ES-I3 (cell line): Measurements from ENCODE around the gene SLIT3.

ENCODE experiments used
- H3K36me3 ChIP-seq: 2 replicates; pipeline ENCODE4 v1.6.1; 2013; ENCODE audit warnings: mild to moderate bottlenecking, low read length, control low read depth, moderate library complexity; ENCODE audit not compliant: insufficient read depth
- H3K4me1 ChIP-seq: 2 replicates; pipeline ENCODE4 v1.6.1; 2013; ENCODE audit warnings: mild to moderate bottlenecking, control low read depth, low read length; ENCODE audit not compliant: insufficient read depth
- H3K9ac ChIP-seq: 2 replicates; pipeline ENCODE4 v1.6.1; 2013; ENCODE audit warnings: low read depth, mild to moderate bottlenecking, low read length, moderate library complexity
- H3K9me3 ChIP-seq: 2 replicates; pipeline ENCODE4 v1.6.1; 2013; ENCODE audit warnings: mild to moderate bottlenecking, low read length, moderate library complexity; ENCODE audit not compliant: control insufficient read depth, insufficient read depth

Gene SLIT3

GRCh38 chr5:168853972-168854371, 447.0 kb downstream of the SLIT3 start:
- no peak overlapping the region for H3K9ac ChIP-seq

DNA sequence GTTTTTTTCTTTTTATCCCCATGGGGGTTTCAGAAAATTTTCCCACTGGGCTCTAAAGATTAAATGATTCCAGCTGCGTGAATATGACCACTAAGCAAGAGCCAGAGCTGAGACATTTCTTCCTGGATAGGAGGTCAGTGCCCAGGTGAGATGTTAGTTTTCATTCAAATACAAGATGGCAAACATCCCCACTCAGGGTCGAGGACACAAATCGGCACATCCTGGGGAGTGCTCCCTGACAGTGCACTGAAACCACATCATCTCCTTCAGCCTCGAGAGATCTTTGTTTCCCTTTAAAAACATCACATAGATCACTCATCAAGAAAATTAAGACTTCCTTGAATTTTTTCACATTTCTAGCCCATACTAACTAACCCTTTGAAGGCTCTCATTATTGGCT, 448.6 kb downstream of the SLIT3 start:
- Histone ChIP-seq H3K9ac (no peak overlapping the region), H3K4me1 (no peaks in the 10 kb centered on the region), H3K9me3 (no peaks in the 10 kb centered on the region), H3K36me3 (no peaks in the 10 kb centered on the region)

More at GRCh38 chr5:168853972-168854371, 447.0 kb downstream of the SLIT3 start:
- Histone ChIP-seq H3K36me3 (no peaks in the 10 kb centered on the region), H3K9me3 (no peaks in the 10 kb centered on the region), H3K4me1 (no peaks in the 10 kb centered on the region)

GRCh38 chr5:168851902-168852321, 449.0 kb downstream of the SLIT3 start:
- no peaks in the 10 kb centered on the region for H3K4me1 ChIP-seq
- H3K9ac ChIP-seq = no peak overlapping the region
- no peaks in the 10 kb centered on the region for H3K9me3 ChIP-seq
- H3K36me3 ChIP-seq = no peaks in the 10 kb centered on the region

GRCh38 chr5:168850683-168851082, 450.3 kb downstream of the SLIT3 start:
- Histone ChIP-seq H3K9me3 (no peaks in the 10 kb centered on the region), H3K9ac (no peak overlapping the region), H3K4me1 (no peaks in the 10 kb centered on the region), H3K36me3 (no peaks in the 10 kb centered on the region)

DNA sequence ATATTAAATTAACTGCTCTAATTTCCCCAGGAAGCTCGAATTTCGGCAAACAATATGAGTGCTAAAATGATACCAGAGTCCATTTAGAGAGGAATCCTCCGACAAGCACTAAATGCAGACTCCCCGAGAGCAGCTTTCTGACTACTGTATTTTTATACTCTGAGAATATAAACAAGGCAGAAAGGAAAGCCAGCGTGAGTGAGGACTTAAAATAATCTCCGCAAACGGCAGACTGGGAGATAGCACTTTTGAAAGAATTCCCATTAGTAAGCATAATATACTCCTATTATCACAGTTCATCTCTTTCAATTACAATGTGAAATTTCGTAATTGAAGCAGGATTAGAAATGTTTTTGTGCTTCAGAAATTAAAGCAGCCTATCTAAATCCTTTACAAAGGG, 452.4 kb downstream of the SLIT3 start:
- Histone ChIP-seq H3K9me3 (no peaks in the 10 kb centered on the region), H3K4me1 (no peaks in the 10 kb centered on the region), H3K9ac (no peak overlapping the region), H3K36me3 (no peaks in the 10 kb centered on the region)

DNA sequence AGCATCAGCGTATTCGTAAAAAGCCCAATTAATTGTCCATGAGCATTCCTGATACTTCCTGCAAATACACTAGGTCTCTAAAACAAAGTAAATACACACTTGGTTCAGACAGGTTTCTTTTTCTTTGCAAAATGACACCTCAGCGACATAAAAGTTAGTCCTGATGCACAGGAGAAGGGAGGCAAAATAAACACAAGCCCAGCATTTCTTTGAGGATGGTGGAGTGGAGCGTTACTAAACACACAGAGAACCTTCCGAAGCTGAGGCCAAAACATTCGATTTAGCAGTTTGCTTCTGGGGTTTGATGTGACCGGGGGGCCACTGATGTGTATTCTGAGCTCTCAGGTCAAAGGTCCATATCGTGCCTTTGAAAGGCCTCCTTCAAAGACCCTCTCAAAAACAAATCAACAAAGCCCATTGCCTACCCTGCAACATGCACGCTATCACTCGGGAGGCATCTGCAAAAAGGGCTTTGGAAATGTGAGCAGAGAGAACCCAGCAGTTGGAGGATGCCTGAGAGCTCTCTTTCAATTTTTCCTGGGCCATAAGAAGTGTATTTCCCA, 453.3 kb downstream of the SLIT3 start:
- Histone ChIP-seq H3K36me3 (no peaks in the 10 kb centered on the region), H3K9me3 (no peaks in the 10 kb centered on the region), H3K9ac (no peak overlapping the region), H3K4me1 (no peaks in the 10 kb centered on the region)

- no peaks in the 10 kb centered on the region for H3K4me1 ChIP-seq
- H3K36me3 ChIP-seq = no peaks in the 10 kb centered on the region
- H3K9me3 ChIP-seq = no peaks in the 10 kb centered on the region
- no peak overlapping the region for H3K9ac ChIP-seq
Observed at GRCh38 chr5:168844922-168845296, 456.0 kb downstream of the SLIT3 start.

GRCh38 chr5:168844016-168844921, 456.7 kb downstream of the SLIT3 start:
- Histone ChIP-seq H3K9ac (no peak overlapping the region), H3K36me3 (no peaks in the 10 kb centered on the region), H3K9me3 (no peaks in the 10 kb centered on the region), H3K4me1 (no peaks in the 10 kb centered on the region)

DNA sequence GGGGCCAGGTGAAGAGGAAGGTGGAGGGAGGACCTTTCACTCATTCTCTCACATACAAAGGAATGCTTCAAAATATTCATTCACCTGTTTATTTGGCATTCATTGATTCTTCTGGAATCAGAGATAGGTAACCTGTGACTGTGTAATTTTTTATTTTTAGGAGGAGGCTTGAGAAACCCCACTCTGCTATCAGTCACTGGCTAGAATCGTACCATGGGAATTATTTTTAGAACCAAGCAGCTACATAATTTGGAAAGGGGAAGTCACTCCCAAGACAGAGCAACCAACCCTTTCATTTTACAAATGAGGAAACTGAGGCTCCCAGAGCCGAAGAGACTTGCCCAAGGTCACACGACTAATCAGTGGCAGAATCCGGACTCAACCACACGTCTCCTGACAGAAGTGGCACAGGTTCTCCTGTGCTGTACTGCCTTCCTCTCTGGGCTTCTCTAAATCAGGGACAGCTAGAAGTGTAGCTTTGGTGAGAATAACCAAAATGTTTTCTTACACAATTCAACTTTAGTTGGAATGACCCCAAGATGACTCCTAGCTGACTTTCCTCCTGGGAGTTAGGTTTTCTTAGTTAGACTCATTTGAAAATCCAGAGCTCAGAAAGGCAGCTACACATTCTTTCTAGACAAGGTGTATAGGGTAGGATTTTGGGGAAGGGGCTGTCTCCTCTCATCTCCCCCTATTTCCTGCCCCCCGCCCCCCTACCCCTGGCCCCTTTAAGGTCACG, 457.5 kb downstream of the SLIT3 start:
- H3K4me1 ChIP-seq = no peaks in the 10 kb centered on the region
- no peaks in the 10 kb centered on the region for H3K36me3 ChIP-seq
- H3K9ac ChIP-seq = no peak overlapping the region
- no peaks in the 10 kb centered on the region for H3K9me3 ChIP-seq

- no peak overlapping the region for H3K9ac ChIP-seq
- no peaks in the 10 kb centered on the region for H3K9me3 ChIP-seq
- no peaks in the 10 kb centered on the region for H3K36me3 ChIP-seq
- no peaks in the 10 kb centered on the region for H3K4me1 ChIP-seq
Observed at GRCh38 chr5:168842571-168843205, 458.3 kb downstream of the SLIT3 start.

- Histone ChIP-seq H3K36me3 (no peaks in the 10 kb centered on the region), H3K9me3 (no peaks in the 10 kb centered on the region), H3K4me1 (no peaks in the 10 kb centered on the region), H3K9ac (no peak overlapping the region)
Observed at GRCh38 chr5:168837852-168838251, 463.1 kb downstream of the SLIT3 start.

- no peaks in the 10 kb centered on the region for H3K4me1 ChIP-seq
- H3K9me3 ChIP-seq = no peaks in the 10 kb centered on the region
- no peak overlapping the region for H3K9ac ChIP-seq
- H3K36me3 ChIP-seq = no peaks in the 10 kb centered on the region
Observed at GRCh38 chr5:168836603-168837231, 464.2 kb downstream of the SLIT3 start.

- no peak overlapping the region for H3K9ac ChIP-seq
- no peaks in the 10 kb centered on the region for H3K4me1 ChIP-seq
- no peaks in the 10 kb centered on the region for H3K9me3 ChIP-seq
- no peaks in the 10 kb centered on the region for H3K36me3 ChIP-seq
Observed at GRCh38 chr5:168833936-168834335, 467.0 kb downstream of the SLIT3 start.

DNA sequence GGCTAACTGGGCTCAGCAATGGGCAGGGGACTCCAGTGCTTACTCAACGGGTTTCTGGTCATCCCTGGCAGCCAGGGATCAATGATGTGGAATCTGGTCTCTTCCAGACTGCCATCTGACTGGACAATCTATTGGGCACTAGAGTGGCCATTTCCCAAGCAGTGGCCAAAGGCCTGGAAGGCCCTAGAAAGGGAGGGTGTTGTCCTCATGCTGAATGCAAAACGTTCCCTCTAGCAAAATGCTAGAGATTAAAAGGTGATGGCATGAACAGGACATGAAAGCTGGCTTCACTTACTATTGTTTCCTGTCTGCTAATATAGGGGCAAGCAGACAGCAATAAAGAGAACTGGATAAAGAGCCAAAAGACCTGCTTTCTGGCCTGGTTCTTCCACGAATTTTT, 467.6 kb downstream of the SLIT3 start:
- no peaks in the 10 kb centered on the region for H3K36me3 ChIP-seq
- no peak overlapping the region for H3K9ac ChIP-seq
- no peaks in the 10 kb centered on the region for H3K9me3 ChIP-seq
- H3K4me1 ChIP-seq = no peaks in the 10 kb centered on the region
